Neural progenitor cell (in vitro differentiated cells): ENCODE results near the gene STAT4. TPM values are rescaled to one million over a fixed set of nuclear protein-coding genes. Genes with fewer than 3 reads are reported as not detected.

ENCODE experiments used
- DNase-seq: peaks from one replicate; pipeline ENCODE4 v3.0.0-alpha.2; 2016; ENCODE audit warnings: low spot score
- H2AFZ ChIP-seq: fragments of 200-600 bp; sonication (generic); replicated peaks from 2 replicates; pipeline ENCODE4 v1.6.1; 2016; ENCODE audit warnings: antibody characterized with exemption
- H3F3A ChIP-seq: fragments of 200-600 bp; sonication (generic); 2 replicates; pipeline ENCODE4 v1.6.1; 2016; ENCODE audit warnings: antibody characterized with exemption, low read depth
- H3K27ac ChIP-seq: fragments of 200-600 bp; sonication (generic); 2 replicates; pipeline ENCODE4 v1.5.1; 2016; ENCODE audit warnings: mild to moderate bottlenecking
- H3K27me3 ChIP-seq: fragments of 200-600 bp; sonication (generic); 2 replicates; pipeline ENCODE4 v1.6.1; 2016; ENCODE audit warnings: mild to moderate bottlenecking, moderate library complexity
- H3K36me3 ChIP-seq: fragments of 200-600 bp; sonication (generic); 2 replicates; pipeline ENCODE4 v1.5.1; 2016
- H3K4me1 ChIP-seq: fragments of 200-600 bp; sonication (generic); 2 replicates; pipeline ENCODE4 v1.6.1; 2016; ENCODE audit warnings: mixed run types
- H3K4me2 ChIP-seq: fragments of 200-600 bp; sonication (generic); 2 replicates; pipeline ENCODE4 v1.6.1; 2016
- H3K4me3 ChIP-seq: fragments of 200-600 bp; sonication (generic); 2 replicates; pipeline ENCODE4 v1.5.1; 2016
- H3K79me2 ChIP-seq: fragments of 200-600 bp; sonication (generic); 2 replicates; pipeline ENCODE4 v1.6.1; 2016; ENCODE audit warnings: low read depth
- H3K9ac ChIP-seq: fragments of 200-600 bp; sonication (generic); 2 replicates; pipeline ENCODE4 v1.6.1; 2016
- H3K9me3 ChIP-seq: fragments of 200-600 bp; sonication (generic); 2 replicates; pipeline ENCODE4 v1.5.1; 2016; ENCODE audit warnings: low read depth
- H4K20me1 ChIP-seq: fragments of 200-600 bp; sonication (generic); 2 replicates; pipeline ENCODE4 v1.6.1; 2016; ENCODE audit warnings: low read depth
- H3K27ac Mint-ChIP-seq: 3 replicates; pipeline ENCODE4 v1.8.0; 2021; ENCODE audit warnings: mixed read lengths
- H3K27me3 Mint-ChIP-seq: 2 replicates; pipeline ENCODE4 v1.8.0; 2022; ENCODE audit warnings: low read depth, mild to moderate bottlenecking, inconsistent platforms, moderate library complexity, mixed read lengths; ENCODE audit not compliant: insufficient read depth
- H3K36me3 Mint-ChIP-seq: 3 replicates; pipeline ENCODE4 v1.8.0; 2021; ENCODE audit warnings: mixed read lengths
- H3K4me1 Mint-ChIP-seq: 3 replicates; pipeline ENCODE4 v1.8.0; 2021; ENCODE audit warnings: mixed read lengths
- H3K4me3 Mint-ChIP-seq: 3 replicates; pipeline ENCODE4 v1.8.0; 2021; ENCODE audit warnings: mild to moderate bottlenecking, moderate library complexity, mixed read lengths
- H3K9me3 Mint-ChIP-seq: 3 replicates; pipeline ENCODE4 v1.8.0; 2020; ENCODE audit warnings: mixed read lengths
- CTCF ChIP-seq: fragments of 200-600 bp; sonication (generic); IDR thresholded peaks from 2 replicates; pipeline ENCODE4 v1.5.1; 2017; ENCODE audit warnings: antibody characterized with exemption, mild to moderate bottlenecking
- EZH2 ChIP-seq: fragments of 200-600 bp; sonication (generic); IDR thresholded peaks from 2 replicates; pipeline ENCODE4 v1.6.1; 2017; ENCODE audit warnings: antibody characterized with exemption, mild to moderate bottlenecking, moderate library complexity
- EZH2phosphoT487 ChIP-seq: fragments of 200-600 bp; sonication (generic); IDR thresholded peaks from 2 replicates; pipeline ENCODE4 v1.6.1; 2017; ENCODE audit warnings: antibody characterized with exemption
- total RNA-seq: library from RNA; depleted of rRNA; stranded (reverse); fragments of >200 nt; gene quantifications from 2 replicates; pipeline ENCODE4 v1.2.3, GENCODE V29; 2015; ENCODE audit warnings: low replicate concordance

STAT4 gene
- total RNA-seq, 1 donor from 2014 or later, result 0.32 TPM

- no peak overlapping the region for H3K27ac Mint-ChIP-seq
- H3K27me3 Mint-ChIP-seq, result no peaks in the 10 kb centered on the region
Observed at GRCh38 chr2:191059308-191059707, 91.5 kb downstream of the STAT4 start.

DNA sequence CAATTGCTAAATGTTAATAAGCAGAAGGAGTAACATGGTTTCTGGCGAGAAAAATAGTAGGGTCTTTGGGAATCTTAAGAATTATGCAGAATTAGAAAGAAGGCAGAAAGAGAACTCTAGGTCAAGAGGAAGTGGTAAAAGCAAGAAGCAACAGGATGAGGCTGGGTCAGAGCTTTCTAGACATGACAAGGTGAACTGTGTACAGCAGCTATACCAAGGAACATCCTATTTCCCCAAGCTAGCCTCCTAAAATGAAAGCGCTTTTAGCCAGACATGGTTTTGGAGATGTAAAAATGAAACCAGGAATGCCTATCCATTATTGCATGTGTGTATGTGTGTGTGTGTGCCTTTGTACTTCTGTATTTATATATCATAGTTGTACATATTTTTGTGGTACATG lies 94.6 kb downstream of the STAT4 start:
- no peaks in the 10 kb centered on the region for H3K27me3 ChIP-seq
- no peaks in the 10 kb centered on the region for H3F3A ChIP-seq
- no peak overlapping the region for H3K9ac ChIP-seq
- Mint-ChIP-seq H3K27ac (no peak overlapping the region), H3K4me3 (no peak overlapping the region), H3K27me3 (no peaks in the 10 kb centered on the region), H3K36me3 (no peaks in the 10 kb centered on the region), H3K9me3 (no peaks in the 10 kb centered on the region), H3K4me1 (no peaks in the 10 kb centered on the region)
- TF ChIP-seq EZH2phosphoT487, result no peak
- no peak for TF ChIP-seq CTCF
- no peaks in the 10 kb centered on the region for H3K79me2 ChIP-seq
- H3K27ac ChIP-seq, result no peak overlapping the region
- H4K20me1 ChIP-seq, result no peaks in the 10 kb centered on the region
- H2AFZ ChIP-seq, result no peak overlapping the region
- DNase-seq, result no peak
- no peak overlapping the region for H3K4me3 ChIP-seq
- H3K4me1 ChIP-seq, result no peaks in the 10 kb centered on the region
- H3K36me3 ChIP-seq, result no peaks in the 10 kb centered on the region
- no peak overlapping the region for H3K4me2 ChIP-seq
- no peaks in the 10 kb centered on the region for H3K9me3 ChIP-seq

More at GRCh38 chr2:191059308-191059707, 91.5 kb downstream of the STAT4 start:
- H3K27me3 ChIP-seq, result no peaks in the 10 kb centered on the region
- H3K9ac ChIP-seq, result no peak overlapping the region
- no peak overlapping the region for H3K4me3 Mint-ChIP-seq
- H3K4me1 ChIP-seq, result no peaks in the 10 kb centered on the region
- no peaks in the 10 kb centered on the region for H3K4me1 Mint-ChIP-seq
- TF ChIP-seq EZH2phosphoT487, result no peak
- TF ChIP-seq EZH2, result no peak
- TF ChIP-seq CTCF, result no peak
- no peak overlapping the region for H3K4me3 ChIP-seq
- H3K4me2 ChIP-seq, result no peak overlapping the region
- no peaks in the 10 kb centered on the region for H3K79me2 ChIP-seq
- no peaks in the 10 kb centered on the region for H3K9me3 Mint-ChIP-seq
- H3K9me3 ChIP-seq, result no peaks in the 10 kb centered on the region
- no peaks in the 10 kb centered on the region for H3K36me3 ChIP-seq
- no peaks in the 10 kb centered on the region for H3K36me3 Mint-ChIP-seq
- no peaks in the 10 kb centered on the region for H4K20me1 ChIP-seq
- H3F3A ChIP-seq, result no peaks in the 10 kb centered on the region
- H2AFZ ChIP-seq, result no peak overlapping the region
- DNase-seq, result no peak
- H3K27ac ChIP-seq, result no peak overlapping the region

- Mint-ChIP-seq H3K4me3 (no peak overlapping the region), H3K36me3 (no peaks in the 10 kb centered on the region), H3K4me1 (peaks cover 11% of the 10 kb centered on the region), H3K27me3 (no peaks in the 10 kb centered on the region), H3K9me3 (no peaks in the 10 kb centered on the region), H3K27ac (no peak overlapping the region)
- Histone ChIP-seq H3K79me2 (no peaks in the 10 kb centered on the region), H3F3A (no peaks in the 10 kb centered on the region), H3K4me3 (no peak overlapping the region), H3K36me3 (no peaks in the 10 kb centered on the region), H4K20me1 (no peaks in the 10 kb centered on the region), H3K27me3 (no peaks in the 10 kb centered on the region), H3K9ac (no peak overlapping the region), H3K4me1 (peaks cover 4% of the 10 kb centered on the region), H3K4me2 (no peak overlapping the region), H3K9me3 (no peaks in the 10 kb centered on the region), H3K27ac (no peak overlapping the region), H2AFZ (no peak overlapping the region)
- DNase-seq, result no peak
- TF ChIP-seq EZH2 (no peak), CTCF (no peak), EZH2phosphoT487 (no peak)
Observed at GRCh38 chr2:191053256-191053655, 97.5 kb downstream of the STAT4 start.
